T follicular helper cell (primary cell): ENCODE results near the gene RNH1.

Experiments
- DNase-seq: peaks from one replicate; pipeline ENCODE4 v3.0.0-alpha.2; 2020; ENCODE audit warnings: low read depth

The RNH1 gene

DNA sequence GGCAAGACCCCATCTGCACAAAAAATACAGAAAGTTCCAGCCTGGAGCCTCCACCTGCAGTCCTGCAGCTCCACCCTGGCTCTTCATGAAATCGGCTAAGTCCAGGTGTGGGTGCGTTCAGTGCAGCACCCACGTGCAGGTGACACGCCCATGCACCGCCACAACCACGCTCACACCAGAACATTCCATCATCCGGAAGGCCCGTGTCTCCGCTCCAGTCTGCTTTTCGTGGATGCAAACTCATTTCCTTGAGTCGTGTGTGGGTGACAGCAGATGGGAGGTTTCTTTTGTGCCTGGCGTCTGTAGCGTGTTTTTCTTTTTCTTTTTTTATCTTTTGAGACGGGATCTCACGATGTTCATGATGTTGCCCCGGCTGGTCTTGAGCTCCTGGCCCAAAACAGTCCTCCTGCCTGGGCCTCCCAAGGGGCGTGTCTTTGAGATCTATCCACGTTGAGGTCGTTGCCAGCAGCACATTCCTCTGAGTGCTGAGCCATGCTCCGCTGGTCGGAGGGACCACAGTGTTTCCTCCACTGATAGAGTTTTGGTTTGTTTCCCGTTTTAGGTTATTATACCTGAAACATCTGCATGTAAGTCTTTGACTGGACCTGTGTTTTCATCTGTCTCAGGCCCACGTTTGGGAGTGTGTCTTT, 49.8 kb downstream of the RNH1 start:
- DNase-seq, result no peak

DNA sequence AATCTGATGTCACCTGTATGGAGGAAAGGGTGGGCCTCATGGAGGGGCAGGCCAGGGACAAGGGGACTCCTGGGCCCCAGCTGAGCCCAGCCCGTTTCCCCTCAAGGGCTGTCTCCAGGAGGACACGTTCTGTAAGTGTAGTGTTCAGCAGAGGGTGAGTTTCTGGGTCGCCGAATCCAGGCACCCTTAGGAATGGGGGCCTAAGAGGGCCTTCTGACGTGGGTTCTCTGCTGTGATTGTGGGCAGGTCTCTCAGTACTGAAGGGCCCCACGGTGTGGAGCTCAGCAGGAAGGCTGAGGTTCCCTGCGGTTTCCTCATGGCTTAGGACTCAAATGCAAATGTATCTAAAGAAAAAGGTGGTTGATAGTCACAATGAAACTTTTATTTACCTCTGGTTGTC, 50.5 kb downstream of the RNH1 start:
- DNase-seq, result no peak

DNA sequence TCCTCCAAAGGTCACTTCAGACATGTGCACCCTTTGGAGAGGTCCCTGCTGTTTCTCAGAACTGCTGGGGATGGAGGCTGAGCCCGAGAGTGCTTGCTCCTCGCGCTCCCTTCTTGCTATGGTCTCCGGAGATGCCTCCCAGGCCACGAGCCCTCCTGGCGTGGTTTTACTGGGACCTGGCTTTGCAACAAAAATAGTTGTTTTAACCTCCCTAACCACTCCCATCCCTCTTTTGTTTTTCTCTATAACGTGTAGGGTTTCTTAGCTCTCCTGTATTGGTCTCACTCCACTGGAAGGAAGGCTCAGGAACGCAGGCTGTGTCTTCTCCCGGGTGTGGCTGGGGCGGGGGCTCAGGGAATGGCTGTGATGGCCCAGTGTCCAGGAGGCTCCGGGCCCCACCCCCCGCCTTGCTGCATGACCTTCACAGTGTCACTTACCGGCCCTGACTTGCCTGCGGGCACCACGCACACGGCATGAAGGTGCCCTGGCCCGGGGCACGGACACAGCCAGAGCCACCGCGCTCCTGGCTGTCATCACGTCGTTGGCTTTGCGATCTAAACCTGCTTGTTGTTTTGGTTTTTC, 51.4 kb downstream of the RNH1 start:
- no peak for DNase-seq

DNA sequence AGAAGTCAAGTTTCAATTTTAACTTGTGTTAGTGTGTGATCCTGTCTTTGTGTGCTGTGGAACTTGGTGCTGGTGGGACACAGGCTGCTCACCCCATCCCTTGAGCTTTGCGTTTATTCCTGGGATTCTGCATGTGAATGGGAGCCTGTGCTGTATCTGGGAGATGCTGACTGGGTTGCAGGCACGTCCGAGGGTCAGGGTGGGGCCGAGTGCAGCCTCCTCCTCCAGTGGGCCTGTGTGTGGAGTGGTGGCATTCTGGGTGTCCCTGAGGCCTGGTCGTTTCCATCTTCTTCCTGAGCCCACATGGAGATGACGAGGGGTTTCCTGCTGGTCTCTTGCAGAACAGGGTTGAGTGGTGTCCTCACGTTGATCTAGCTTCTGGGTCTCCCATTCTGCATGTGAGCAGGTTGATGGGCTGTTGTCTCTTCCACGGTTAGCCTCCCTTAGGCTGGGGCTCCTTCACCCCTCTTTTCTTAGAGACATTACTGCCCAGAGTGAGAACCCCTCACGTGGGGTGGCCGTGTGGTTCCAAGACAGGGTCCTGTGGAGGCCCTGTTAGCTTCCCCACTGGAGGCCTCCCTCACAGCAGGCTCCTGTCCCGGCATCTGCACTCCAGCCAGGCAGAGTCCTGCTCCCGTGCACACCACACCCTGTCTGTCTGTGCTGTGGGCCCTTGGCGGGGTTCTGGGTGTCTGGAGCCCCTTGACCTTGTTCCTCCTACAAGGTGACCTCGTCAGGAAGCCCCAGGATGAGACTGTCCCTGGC, 52.1 kb downstream of the RNH1 start:
- no peak for DNase-seq

DNA sequence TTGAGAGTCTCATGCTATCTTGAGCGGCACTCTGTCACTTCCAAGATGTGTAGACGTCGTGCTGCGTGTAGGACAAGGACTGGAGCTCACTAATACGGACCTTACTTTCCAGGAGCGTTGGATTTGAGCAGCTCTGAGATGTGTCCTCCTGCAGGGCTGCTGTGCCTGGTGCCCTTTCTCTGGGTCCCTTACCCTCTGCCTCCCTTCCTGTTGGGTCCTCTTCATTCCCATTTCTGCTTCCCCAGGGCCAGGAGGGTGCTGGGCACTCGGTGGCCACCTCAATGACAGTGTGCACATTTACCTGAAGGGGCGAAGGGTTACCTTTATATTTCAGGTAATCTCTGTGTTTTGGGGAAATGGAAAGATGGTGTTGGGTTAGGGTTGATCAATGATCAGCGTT, 53.0 kb downstream of the RNH1 start:
- DNase-seq, result no peak

DNA sequence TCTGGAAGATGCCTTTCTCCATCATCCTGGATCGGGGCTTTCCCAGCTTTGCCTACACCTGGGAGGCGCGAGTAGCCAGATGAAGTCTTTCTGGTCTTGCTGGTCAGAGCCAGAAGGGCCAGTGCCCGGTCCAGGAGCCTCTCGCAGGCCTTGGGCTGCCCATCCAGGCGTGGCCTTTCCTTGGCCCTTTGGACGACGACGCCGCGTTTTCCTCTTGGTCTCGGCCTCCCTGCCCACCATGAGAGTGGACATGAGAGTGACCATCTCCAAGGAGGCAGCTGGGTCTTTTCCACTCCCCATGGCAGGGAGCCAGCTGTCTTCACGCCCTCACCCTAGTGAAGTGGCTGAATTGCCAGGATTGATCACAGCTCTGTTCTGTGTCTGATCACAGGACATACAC, 53.5 kb downstream of the RNH1 start:
- no peak for DNase-seq

DNA sequence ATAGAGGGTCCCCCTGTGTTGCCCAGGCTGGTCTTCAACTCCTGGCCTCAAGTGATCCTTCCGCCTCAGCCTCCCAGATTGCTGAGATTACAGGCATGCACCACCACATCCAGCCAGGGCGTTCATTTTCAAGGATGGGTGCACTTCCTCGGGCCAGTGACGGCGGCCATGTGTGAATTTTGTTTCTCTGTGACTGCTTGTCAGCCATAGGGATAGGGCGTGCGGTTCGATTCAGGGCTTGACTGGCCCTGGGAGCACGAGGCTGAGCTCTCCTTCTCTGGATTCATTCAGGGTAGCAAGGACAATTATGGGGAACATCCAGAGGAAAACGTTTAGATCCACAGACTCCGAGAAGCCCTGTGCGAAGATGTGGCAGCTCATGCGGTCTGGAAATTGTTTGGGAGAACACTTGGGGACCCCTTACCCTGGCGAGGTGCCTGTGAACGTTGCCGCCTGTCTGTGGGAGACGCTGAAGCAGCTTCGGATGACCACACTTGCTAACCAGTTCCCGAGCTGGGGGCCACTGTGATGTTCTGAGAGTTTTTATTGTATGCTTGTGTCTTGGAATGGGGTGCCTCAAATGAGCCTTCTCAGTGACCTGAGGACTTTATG, 54.0 kb downstream of the RNH1 start:
- DNase-seq, result no peak

DNA sequence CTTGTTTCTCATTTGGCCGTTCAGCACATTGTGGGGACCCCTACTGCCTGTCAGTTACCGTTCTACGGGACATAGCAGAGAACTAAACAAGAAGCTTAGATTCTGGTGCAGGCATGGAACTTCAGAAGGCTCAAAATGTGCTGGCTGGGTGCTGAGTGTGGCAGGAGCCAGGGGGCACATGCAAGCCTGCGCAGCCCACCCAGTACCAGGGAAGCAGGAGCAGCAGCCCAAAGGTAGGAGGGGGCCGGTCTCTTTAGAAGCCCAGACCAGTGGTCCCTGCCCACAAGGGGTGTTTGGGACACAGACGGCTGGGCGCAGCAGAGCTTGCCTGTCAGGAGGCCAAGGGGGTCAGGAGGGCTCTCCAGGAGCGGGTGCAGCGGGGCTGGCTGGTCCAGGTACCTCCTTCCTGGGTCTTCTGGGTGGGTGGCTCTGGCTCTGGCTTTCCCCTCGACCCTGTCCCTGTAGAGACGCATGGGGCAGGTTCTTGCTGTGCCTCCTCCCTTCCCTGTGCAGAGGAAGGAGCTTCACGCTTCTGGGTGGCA, 54.8 kb downstream of the RNH1 start:
- no peak for DNase-seq

DNA sequence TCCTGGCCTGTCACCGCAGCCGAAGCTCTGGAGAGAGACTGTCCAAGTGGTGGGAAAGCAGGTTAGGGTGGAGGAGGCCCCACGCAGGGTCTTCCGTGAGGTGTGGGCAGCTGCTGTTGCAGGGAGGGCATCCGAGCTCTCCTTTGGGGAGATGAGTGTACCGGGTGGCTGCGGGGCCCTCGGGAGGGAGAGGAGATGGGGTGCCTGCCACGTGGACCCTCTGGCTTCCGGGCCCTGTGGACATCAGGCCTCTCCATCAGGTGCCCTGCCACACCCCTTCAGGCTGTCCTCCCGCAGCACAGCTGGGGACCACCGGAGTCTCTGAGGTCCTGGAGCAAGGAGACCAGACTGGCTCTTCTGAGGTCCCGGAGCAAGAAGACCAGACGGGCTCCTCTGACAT, 55.3 kb downstream of the RNH1 start:
- no peak for DNase-seq

DNA sequence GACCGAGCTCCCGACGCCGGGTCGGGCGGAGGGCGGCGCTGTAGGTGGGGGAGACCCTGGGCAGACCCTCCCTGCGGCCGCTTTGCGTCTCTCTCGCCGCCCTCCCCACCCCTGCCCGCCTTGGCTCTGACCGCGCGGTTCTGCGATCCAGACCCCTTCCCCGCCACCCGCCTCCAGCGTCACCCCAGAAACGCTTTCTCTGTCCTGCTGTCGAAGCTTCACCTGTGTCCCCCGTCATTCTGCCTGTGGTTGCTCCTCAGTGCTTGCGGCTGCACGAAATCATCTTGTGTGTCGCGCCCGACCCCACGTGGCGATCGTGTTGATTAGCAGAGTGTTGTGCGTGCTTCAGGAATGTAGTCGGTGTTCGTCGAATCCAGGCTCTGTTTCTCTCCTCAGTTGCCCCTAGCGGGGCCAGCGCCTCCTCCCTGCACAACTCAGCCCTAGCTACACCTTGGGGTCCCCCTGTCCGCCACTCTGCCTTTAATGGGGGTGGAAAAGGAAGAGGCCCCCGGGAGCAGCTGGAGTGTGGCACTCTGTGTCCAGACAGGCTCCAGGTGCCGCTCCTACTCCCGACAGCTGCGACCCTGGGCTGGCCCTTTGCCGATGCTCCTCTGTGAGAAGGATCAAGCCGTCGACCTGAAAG, 56.1 kb downstream of the RNH1 start:
- peak; percentile 75 for DNase-seq

DNA sequence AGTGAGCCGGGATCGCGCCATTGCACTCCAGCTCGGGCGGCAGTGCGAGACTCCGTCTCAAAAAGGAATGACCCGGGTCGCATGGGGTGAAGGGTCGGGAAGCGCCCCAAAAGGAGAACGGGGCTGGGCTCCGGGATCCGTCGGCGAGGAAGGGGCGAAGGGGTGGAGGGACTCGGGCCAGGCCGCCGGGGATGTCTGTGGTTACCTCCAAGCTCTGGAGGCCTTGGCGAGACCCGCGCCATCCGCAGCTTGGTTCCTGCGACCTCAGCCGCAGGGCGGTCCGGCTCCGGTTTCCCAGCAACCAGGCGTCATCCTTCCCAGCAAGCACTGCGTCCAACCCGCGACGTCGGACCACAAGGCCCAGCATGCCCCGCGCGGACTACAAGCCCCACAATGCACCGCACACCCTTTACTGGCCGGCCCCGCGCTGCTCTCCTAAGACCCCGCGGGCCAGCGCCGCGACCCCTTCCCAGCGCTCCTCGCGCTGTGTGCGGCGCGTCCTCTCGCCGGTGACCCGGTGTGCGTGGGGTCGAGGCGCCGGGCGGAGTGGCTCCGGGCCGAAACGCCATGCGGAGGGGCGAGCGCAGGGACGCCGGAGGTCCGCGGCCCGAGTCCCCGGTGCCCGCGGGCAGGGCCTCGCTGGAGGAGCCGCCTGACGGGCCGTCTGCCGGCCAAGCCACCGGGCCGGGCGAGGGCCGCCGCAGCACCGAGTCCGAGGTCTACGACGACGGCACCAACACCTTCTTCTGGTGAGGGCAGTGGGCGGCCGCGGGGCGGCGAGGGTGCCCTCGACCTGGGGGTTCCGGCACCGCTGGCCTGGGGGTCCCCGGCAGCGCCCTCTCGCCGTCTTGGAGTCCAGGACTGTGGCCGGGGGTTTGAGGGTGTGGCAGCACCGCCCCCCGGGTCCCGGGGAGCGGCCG, 56.9 kb downstream of the RNH1 start, which contains the start of gene PTDSS2:
PTDSS2 (plus strand) TSS at position 391 of the 920 bp plus-strand sequence; CDS start at position 568, 177 bp downstream.
- DNase-seq, result peak; percentile 91

DNA sequence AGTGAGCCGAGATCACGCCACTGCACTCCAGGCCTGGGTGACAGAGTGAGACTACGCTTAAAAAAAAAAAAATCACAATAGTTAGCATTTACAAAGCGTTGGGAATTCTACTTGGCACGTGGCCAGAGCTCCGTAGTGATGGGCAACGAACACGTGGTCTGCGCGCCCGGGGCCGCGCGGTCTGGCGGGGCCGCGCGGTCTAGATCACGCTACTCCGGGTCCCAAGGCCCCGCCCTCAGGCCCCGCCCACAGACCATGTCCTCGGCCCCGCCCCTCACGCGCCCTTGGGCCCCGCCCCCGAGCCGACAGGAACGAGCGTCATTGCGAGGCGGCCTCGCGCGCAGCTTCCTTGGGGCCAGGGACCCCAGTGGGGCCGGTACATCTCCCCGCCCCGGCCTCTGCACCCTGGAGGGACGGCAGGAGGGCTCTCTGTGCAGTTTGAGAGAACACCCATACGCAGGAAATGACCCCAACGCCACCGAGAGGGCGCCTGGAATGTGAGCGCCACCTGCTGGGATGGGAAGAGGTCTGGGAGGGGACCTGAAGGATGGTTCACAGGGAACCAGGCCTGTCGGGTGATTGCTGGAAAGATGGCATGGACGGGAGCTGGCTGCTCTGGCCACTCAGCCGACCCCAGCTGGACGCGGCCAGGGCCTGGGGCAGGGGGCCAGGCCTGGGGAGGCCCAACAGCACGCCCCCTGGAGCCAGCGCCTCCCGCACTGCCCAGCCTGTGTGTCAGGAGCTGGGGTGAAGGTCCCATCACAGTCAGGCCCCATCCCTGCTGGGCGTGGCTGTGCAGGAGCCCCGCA, 58.9 kb downstream of the RNH1 start:
- peak; percentile 92 for DNase-seq

DNA sequence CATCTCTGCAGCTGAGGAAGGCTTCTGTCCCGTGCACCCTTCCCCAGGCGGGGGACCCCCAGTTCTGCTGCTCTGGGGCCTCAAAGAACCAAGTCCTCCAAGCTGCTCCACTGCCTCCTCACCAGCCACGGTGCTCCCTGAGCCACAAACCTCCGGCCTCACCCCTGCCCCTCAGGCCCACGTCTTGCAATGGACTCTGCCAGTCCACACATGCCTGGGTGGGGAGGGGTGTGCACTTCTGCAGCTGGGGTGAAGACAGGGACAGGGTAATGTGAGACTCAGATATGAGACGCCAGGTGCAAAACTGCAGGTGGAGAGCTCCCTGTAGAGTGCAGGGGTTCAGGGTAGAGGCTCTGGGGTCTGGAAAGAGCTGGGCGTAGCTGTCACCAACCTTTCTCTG, 60.2 kb downstream of the RNH1 start:
- DNase-seq, result no peak

DNA sequence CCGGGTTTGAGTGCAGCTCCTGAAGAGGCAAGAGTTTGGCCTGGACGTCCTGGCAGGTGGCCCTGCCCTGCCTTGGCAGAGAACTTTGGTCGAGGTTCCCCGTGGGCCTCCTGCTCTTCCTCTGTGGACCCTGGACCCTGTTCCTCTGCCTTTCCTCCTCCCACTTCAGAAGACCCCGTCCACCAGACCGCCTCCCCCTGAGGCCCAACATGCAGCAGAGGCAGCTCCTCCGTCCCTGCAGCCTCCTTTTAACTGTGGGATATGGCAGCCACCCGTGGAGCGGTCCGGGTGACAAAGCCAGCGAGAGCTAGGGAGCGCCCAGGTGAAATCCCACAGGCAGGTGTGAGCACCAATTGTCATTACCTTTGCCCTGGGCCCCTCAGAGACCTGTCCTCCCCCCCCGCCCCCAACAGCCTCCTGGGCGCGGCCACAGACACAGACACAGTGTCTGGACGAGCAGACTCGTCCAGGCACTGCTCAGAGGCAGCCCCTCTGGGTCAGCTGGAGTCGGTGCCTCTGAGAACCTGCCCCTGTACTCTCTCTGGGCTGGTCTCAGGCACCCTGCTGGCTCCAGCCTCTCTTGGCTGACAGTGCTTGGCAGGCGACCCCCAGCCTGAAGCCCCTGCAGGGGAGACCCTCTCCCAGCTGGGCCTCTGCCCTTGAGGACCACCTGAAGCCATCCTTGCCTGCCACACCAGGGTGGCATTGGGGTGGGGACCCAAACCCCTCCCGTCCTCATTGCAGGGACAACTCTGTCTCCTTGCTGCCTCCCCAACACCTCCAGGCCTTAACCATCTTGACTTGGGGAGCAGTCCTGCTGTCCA, 61.1 kb downstream of the RNH1 start:
- DNase-seq, result no peak
